Brain microvascular endothelial cell (primary cell): ENCODE results near the gene FER1L5.
A peak's percentile ranks its signal among the peaks of the same experiment; 100 is the strongest.

Experiments used
- DNase-seq: peaks from one replicate; pipeline ENCODE4 v3.0.0-alpha.2; 2020
- H3K27ac ChIP-seq: fragments of 250-450 bp; sonication (Bioruptor Pico); 2 replicates; pipeline ENCODE4 v1.5.1; 2020; ENCODE audit warnings: mild to moderate bottlenecking, moderate library complexity
- H3K27me3 ChIP-seq: fragments of 250-450 bp; sonication (Bioruptor Pico); replicated peaks from 2 replicates; pipeline ENCODE4 v1.5.1; 2020; ENCODE audit warnings: mild to moderate bottlenecking
- H3K36me3 ChIP-seq: fragments of 250-450 bp; sonication (Bioruptor Pico); replicated peaks from 2 replicates; pipeline ENCODE4 v1.5.1; 2020; ENCODE audit warnings: mild to moderate bottlenecking
- H3K4me3 ChIP-seq: 2 replicates; pipeline ENCODE4 v1.5.1; 2011; ENCODE audit warnings: low read depth, mild to moderate bottlenecking, control low read depth, low read length, moderate library complexity
- in situ Hi-C: cut with HindIII; loops from 2 replicates; pipeline ENCODE4 v1.10.0; 2017; ENCODE audit warnings: low sequenced_read_pairs, low pct_ligation_motif_present
- TF ChIP-seq, protein P1 (sequence below): IDR thresholded peaks from 2 replicates; pipeline ENCODE4 v1.5.1; 2011; ENCODE audit warnings: low read depth, mild to moderate bottlenecking, moderate library complexity, low read length, control low read depth, inconsistent platforms; ENCODE audit errors: missing control alignments

The FER1L5 gene

DNA sequence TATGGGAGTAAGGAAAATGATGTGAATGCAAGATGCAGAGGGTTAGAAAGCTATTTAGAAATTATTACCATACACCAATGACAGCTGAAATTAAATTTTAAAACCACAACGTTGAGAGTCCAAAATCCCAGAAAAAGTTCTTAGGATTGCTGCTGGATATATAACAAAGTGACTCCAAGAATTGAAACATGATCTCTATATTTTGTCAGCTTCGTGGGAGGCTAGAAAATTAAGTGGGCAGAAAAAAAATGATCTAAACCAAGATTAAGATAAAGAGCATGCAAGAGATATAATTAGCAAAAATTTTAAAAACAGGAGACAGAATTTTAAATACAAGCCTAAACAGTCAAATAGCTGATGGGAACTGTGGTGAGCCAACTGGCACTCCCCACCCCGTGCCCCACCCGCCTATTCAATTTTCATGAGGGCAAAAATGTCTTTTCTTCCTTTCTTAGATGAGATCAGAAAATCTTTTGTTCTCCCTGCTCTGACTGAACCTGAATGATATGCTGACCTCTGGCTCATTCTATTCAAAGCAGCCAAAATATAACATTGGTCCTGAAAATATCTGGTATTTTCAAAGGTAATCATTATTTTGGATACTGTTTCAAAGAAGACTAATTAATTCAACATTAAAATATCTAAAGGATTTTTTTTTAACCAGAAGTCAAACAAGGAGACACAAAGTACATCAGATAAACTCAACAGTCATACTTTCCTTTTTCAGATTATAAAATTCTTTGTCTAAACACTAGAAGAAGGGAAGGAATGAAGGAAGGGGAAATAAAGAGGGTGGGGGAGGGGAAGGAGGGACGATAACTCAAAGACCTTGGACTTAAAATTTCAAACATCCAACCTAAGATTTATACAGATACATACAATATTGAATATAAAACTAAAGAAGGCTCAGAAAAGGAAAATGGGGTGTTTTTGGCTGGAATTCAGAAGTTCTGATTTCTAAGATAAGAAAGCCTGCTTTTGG is 16.7 kb upstream of the FER1L5 start:
- peaks cover 20% of the 10 kb centered on the region for H3K36me3 ChIP-seq
- TF ChIP-seq, protein P1, sequence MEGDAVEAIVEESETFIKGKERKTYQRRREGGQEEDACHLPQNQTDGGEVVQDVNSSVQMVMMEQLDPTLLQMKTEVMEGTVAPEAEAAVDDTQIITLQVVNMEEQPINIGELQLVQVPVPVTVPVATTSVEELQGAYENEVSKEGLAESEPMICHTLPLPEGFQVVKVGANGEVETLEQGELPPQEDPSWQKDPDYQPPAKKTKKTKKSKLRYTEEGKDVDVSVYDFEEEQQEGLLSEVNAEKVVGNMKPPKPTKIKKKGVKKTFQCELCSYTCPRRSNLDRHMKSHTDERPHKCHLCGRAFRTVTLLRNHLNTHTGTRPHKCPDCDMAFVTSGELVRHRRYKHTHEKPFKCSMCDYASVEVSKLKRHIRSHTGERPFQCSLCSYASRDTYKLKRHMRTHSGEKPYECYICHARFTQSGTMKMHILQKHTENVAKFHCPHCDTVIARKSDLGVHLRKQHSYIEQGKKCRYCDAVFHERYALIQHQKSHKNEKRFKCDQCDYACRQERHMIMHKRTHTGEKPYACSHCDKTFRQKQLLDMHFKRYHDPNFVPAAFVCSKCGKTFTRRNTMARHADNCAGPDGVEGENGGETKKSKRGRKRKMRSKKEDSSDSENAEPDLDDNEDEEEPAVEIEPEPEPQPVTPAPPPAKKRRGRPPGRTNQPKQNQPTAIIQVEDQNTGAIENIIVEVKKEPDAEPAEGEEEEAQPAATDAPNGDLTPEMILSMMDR, result no peak
- H3K27me3 ChIP-seq, result no peaks in the 10 kb centered on the region
- no peak for DNase-seq
- H3K27ac ChIP-seq, result peak overlapping the region; percentile 66
- in situ Hi-C loops, result no loop called here
- no peak overlapping the region for H3K4me3 ChIP-seq

DNA sequence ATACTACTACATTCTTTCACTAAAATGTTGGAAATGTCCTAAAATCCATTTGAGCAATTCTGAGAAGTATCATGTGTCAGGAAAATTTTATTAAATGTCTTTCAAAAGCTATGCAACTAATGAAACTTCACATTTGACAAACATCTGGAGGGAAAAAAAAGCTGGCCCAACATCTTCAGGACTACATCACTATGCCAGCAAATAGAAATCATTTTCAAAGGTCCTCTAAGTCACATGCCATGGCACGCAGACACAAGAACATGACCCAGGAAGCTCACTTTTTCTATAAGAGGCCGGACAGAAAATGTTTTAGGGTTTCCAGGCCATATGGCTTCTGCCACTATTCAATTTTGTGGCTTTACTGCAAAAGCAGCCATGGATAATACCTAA is 16.0 kb upstream of the FER1L5 start:
- DNase-seq, result no peak
- Histone ChIP-seq H3K27me3 (no peaks in the 10 kb centered on the region), H3K4me3 (no peak overlapping the region), H3K27ac (no peak overlapping the region), H3K36me3 (peaks cover 26% of the 10 kb centered on the region)
- TF ChIP-seq, protein P1, result no peak
- in situ Hi-C loops, result no loop called here

DNA sequence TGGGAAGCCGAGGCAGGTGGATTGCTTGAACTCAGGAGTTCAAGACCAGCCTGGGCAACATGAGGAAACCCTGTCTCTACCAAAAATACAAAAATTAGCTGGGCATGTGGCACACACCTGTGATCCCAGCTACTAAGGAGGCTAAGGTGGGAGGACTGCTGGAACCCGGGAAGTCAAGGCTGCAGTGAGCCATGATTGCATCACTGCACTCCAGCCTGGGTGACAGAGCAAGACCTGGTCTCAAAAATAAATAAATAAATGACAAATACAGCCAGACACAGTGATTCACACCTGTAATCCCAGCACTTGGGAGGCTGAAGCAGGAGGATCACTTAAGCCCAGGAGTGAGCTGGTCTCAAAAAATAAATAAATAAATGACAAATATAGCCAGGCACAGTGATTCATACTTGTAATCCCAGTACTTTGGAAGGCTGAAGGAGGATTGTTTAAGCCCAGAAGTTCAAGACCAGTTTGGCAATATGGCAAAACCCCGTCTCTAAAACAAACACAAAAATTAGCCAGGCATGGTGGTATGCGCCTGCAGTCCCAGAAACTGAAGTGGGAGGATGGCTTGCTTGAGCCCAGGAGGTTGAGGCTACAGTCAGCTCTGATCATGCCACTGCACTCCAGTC is 10.6 kb upstream of the FER1L5 start:
- no peak for DNase-seq
- Histone ChIP-seq H3K4me3 (no peak overlapping the region), H3K27me3 (no peaks in the 10 kb centered on the region), H3K36me3 (peaks cover 29% of the 10 kb centered on the region), H3K27ac (no peak overlapping the region)
- in situ Hi-C loops, result no loop called here
- TF ChIP-seq, protein P1, result no peak

DNA sequence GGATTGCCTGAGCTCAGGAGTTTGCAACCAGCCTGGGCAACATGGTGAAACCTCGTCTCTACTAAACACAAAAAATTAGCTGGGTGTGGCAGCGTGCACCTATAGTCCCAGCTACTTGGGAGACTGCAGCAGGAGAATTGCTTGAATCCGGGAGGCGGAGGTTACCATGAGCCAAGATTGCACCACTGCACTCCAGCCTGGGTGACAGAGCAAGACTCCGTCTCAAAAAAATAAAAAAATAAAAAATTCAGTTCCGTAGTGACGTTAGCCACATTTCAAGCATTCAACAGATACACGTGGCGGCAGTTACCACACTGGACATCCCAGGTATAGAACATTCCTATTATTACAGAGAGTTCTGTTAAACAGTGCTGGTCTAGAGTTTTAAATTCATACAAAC is 8.9 kb upstream of the FER1L5 start:
- peaks cover 17% of the 10 kb centered on the region for H3K36me3 ChIP-seq
- no peak for DNase-seq
- in situ Hi-C loops, result no loop called here
- H3K27me3 ChIP-seq, result no peaks in the 10 kb centered on the region
- H3K4me3 ChIP-seq, result no peak overlapping the region
- no peak overlapping the region for H3K27ac ChIP-seq
- TF ChIP-seq, protein P1, result no peak

DNA sequence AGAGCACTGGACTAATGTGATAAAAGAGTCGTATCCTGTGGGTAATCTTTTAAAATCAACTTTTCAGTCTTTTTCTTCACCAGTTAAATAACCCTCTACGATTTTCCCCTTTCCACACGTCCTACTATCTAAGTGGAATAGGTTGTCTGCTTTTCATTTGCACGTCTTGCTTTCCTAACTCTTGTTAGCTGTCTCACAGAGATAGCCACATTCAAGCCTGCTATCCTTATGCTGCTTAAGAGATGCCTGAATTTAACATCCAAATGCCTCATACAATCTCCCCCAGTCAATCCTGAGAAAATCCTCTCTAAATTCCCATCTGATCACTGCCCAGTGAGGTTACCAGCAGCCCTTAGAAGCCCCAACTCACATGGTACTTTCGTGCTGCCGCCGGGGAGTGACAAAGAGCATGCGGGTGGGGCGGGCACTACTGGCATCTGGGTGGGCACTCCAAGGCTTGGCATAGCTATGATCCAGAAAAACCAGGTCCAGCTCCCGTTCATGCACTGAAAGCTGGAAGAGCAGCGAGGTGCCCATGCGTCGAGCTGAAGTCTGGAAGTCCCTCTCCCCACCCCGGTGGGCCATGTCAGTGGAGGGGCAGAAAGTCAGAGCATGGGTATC is 5.9 kb upstream of the FER1L5 start:
- no peaks in the 10 kb centered on the region for H3K27me3 ChIP-seq
- peak overlapping the region; percentile 71 for H3K4me3 ChIP-seq
- H3K36me3 ChIP-seq, result peaks cover 3% of the 10 kb centered on the region
- in situ Hi-C loops, result no loop called here
- TF ChIP-seq, protein P1, result no peak
- no peak for DNase-seq
- peak overlapping the region; percentile 95 for H3K27ac ChIP-seq
